GM18873 (cell line): ENCODE results near the gene CAMK2A.

ENCODE experiments used
- ATAC-seq: cut with Tn5 transposase; IDR thresholded peaks from one replicate; pipeline ENCODE4 v1.9.1; 2021; ENCODE audit warnings: mild to moderate bottlenecking, moderate library complexity, moderate number of reproducible peaks; ENCODE audit not compliant: unreplicated experiment, low FRiP score

Gene CAMK2A

GRCh38 chr5:150177721-150178120 is 111.9 kb downstream of the CAMK2A start:
- no peak for ATAC-seq

- no peak for ATAC-seq
Observed at GRCh38 chr5:150176745-150177477, 112.7 kb downstream of the CAMK2A start.

- ATAC-seq, result no peak
Observed at GRCh38 chr5:150175536-150175935, 114.0 kb downstream of the CAMK2A start.

GRCh38 chr5:150175076-150175475 is 114.5 kb downstream of the CAMK2A start:
- ATAC-seq, result no peak

GRCh38 chr5:150174285-150174684 is 115.3 kb downstream of the CAMK2A start:
- ATAC-seq, result no peak

GRCh38 chr5:150173161-150173560 is 116.4 kb downstream of the CAMK2A start:
- ATAC-seq, result no peak

GRCh38 chr5:150172556-150172955 is 117.0 kb downstream of the CAMK2A start:
- ATAC-seq, result no peak

- no peak for ATAC-seq
Observed at GRCh38 chr5:150172145-150172544, 117.4 kb downstream of the CAMK2A start.
